K562 (cell line): ENCODE data around the gene SPINT2.

Source experiments
- RAD21 ChIP-seq, 2 experiments: fragments of 250-450 bp in 1 of 2; fragments of 450-650 bp in 1 of 2; sonication (Bioruptor Pico) in 1 of 2; formaldehyde crosslinking in 1 of 2; IDR thresholded peaks in 1 of 2; conservative IDR thresholded peaks in 1 of 2; 2 replicates each; pipeline versions ENCODE4 v1.4.0 to v1.8.0; 2020 to 2022; ENCODE audit warnings: mild to moderate bottlenecking in 2 of 2, moderate library complexity in 1 of 2
- ZNF274 ChIP-seq: IDR thresholded peaks from 2 replicates; pipeline ENCODE4 v1.6.1; 2011; ENCODE audit warnings: low read depth, mild to moderate bottlenecking, low read length, moderate library complexity, borderline replicate concordance
- TF ChIP-seq, protein P1 (sequence below): IDR thresholded peaks from 2 replicates; pipeline ENCODE4 v1.6.1; 2016; ENCODE audit warnings: missing genetic modification characterization, missing compliant biosample characterization
- TF ChIP-seq, protein P2 (sequence below): fragments of 250-450 bp; sonication (Bioruptor Pico); IDR thresholded peaks from 2 replicates; pipeline ENCODE4 v1.5.0; 2020; ENCODE audit warnings: mild to moderate bottlenecking, borderline replicate concordance
- TF ChIP-seq, protein P3 (sequence below): sonication (generic); IDR thresholded peaks from 2 replicates; pipeline ENCODE4 v1.6.1; 2016
- TF ChIP-seq, protein P4 (sequence below): sonication (generic); formaldehyde crosslinking; IDR thresholded peaks from 2 replicates; pipeline ENCODE4 v1.8.1; 2023; ENCODE audit warnings: mild to moderate bottlenecking, missing genetic modification reagents

DNA sequence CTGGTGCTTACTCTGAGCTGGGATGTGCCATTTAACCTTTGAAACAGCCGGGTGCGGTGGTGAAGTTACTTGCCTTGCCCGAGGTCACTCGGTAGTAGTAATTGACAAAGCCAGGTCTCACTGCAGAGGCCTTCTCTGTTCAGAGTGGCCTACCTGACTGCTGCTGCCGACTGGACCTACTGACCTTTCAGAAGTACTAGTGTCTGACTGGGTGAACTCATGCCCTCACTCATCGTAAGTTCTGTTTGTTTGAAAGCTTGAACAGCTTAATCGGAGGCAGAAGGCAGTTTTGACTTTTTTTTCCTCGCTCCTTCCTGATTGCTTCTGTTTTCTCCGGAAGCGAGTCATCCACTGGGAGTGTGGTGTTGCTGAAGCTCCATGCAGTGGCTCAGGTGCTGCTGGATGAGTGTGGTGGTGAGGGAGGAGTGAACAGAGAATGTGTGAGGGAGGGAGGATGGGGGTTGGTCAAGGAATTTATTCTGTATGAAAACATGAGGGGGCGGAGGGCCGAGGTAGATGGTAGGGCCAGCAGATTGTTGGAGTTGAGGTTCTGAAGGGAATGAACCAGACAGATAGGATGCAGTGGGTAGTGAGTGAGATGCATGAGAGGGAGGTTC, 2.7 kb downstream of the SPINT2 start:
- TF ChIP-seq, protein P1, sequence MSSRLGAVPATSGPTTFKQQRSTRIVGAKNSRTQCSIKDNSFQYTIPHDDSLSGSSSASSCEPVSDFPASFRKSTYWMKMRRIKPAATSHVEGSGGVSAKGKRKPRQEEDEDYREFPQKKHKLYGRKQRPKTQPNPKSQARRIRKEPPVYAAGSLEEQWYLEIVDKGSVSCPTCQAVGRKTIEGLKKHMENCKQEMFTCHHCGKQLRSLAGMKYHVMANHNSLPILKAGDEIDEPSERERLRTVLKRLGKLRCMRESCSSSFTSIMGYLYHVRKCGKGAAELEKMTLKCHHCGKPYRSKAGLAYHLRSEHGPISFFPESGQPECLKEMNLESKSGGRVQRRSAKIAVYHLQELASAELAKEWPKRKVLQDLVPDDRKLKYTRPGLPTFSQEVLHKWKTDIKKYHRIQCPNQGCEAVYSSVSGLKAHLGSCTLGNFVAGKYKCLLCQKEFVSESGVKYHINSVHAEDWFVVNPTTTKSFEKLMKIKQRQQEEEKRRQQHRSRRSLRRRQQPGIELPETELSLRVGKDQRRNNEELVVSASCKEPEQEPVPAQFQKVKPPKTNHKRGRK (tag), result no peak
- TF ChIP-seq, protein P2, sequence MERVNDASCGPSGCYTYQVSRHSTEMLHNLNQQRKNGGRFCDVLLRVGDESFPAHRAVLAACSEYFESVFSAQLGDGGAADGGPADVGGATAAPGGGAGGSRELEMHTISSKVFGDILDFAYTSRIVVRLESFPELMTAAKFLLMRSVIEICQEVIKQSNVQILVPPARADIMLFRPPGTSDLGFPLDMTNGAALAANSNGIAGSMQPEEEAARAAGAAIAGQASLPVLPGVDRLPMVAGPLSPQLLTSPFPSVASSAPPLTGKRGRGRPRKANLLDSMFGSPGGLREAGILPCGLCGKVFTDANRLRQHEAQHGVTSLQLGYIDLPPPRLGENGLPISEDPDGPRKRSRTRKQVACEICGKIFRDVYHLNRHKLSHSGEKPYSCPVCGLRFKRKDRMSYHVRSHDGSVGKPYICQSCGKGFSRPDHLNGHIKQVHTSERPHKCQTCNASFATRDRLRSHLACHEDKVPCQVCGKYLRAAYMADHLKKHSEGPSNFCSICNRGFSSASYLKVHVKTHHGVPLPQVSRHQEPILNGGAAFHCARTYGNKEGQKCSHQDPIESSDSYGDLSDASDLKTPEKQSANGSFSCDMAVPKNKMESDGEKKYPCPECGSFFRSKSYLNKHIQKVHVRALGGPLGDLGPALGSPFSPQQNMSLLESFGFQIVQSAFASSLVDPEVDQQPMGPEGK (CRISPR knock-in tag), result no peak
- TF ChIP-seq RAD21 (CRISPR knock-in tag; conservative IDR thresholded peaks at IDR 0.05 in 1 of 2, IDR thresholded peaks at IDR 0.05 in 1 of 2), result no peak
- TF ChIP-seq, protein P3, sequence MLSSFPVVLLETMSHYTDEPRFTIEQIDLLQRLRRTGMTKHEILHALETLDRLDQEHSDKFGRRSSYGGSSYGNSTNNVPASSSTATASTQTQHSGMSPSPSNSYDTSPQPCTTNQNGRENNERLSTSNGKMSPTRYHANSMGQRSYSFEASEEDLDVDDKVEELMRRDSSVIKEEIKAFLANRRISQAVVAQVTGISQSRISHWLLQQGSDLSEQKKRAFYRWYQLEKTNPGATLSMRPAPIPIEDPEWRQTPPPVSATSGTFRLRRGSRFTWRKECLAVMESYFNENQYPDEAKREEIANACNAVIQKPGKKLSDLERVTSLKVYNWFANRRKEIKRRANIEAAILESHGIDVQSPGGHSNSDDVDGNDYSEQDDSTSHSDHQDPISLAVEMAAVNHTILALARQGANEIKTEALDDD, result no peak; the same call in 1 of the 2 replicates
- TF ChIP-seq, protein P4, sequence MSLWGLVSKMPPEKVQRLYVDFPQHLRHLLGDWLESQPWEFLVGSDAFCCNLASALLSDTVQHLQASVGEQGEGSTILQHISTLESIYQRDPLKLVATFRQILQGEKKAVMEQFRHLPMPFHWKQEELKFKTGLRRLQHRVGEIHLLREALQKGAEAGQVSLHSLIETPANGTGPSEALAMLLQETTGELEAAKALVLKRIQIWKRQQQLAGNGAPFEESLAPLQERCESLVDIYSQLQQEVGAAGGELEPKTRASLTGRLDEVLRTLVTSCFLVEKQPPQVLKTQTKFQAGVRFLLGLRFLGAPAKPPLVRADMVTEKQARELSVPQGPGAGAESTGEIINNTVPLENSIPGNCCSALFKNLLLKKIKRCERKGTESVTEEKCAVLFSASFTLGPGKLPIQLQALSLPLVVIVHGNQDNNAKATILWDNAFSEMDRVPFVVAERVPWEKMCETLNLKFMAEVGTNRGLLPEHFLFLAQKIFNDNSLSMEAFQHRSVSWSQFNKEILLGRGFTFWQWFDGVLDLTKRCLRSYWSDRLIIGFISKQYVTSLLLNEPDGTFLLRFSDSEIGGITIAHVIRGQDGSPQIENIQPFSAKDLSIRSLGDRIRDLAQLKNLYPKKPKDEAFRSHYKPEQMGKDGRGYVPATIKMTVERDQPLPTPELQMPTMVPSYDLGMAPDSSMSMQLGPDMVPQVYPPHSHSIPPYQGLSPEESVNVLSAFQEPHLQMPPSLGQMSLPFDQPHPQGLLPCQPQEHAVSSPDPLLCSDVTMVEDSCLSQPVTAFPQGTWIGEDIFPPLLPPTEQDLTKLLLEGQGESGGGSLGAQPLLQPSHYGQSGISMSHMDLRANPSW (CRISPR knock-in tag), result no peak
- no peak for TF ChIP-seq ZNF274
